ENCODE measurements around the gene TBC1D1.

TBC1D1 gene

DNA sequence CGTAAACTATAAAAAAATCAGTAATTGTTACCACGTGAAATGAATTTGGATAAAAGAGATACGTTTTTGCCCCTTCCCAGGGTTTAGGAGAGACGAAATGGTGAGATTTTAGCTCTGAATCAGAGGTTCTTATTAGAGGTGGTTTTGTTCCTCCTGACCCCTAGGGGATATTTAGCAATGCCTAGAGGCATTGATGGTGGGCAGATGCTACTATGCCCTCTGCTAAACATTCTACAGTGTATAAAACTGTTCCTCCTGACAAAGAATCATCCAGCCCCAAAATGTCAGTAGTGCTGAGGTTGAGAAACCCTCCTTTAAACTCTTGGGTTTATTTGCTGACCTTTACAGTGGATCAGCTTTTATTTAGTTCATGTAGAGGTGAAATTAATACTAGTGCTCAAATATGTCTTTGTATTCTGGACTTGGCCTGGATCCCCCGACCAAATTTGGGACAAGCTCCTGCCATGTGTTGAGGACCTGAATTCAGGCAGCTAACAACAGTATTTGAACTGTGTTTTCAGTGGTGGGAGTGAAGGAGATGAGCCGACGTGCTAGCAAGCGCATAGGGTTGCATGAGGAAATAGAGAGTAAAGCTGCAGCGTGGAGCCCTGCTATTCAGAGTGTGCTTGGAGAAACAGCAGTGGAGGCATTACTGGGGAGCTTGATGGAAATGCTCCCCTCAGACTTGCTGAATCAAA is 195.4 kb downstream of the TBC1D1 start:
- H3K4me3 ChIP-seq (replicated peaks; ENCODE audit: low read depth, low read length): no peak overlapping the region
- TF ChIP-seq, protein P1, sequence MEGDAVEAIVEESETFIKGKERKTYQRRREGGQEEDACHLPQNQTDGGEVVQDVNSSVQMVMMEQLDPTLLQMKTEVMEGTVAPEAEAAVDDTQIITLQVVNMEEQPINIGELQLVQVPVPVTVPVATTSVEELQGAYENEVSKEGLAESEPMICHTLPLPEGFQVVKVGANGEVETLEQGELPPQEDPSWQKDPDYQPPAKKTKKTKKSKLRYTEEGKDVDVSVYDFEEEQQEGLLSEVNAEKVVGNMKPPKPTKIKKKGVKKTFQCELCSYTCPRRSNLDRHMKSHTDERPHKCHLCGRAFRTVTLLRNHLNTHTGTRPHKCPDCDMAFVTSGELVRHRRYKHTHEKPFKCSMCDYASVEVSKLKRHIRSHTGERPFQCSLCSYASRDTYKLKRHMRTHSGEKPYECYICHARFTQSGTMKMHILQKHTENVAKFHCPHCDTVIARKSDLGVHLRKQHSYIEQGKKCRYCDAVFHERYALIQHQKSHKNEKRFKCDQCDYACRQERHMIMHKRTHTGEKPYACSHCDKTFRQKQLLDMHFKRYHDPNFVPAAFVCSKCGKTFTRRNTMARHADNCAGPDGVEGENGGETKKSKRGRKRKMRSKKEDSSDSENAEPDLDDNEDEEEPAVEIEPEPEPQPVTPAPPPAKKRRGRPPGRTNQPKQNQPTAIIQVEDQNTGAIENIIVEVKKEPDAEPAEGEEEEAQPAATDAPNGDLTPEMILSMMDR (IDR thresholded peaks at IDR 0.05; ENCODE audit: low read depth, low read length, missing control alignments): no peak
- DNase-seq (ENCODE audit: extremely low read depth, low read depth): no peak

DNA sequence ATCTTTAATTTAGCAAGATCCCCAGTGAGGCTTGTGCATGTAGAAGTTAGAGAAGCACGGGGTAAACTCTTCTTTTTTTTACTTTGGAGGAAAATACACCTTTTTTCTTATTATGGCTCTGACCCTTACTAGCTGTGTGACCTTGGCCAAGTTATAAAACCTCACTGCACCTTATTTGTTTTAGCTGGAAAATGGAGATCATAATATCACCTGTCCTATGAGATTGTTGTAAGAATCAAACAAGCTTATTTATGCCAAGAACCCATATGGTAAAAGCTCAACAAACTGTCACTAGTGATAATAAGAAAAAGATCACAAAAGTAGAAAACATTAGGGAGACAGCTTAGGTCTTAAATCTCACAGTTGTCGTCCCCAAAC is 196.0 kb downstream of the TBC1D1 start:
- TF ChIP-seq, protein P1 (IDR thresholded peaks at IDR 0.05; ENCODE audit: low read depth, low read length, missing control alignments): no peak
- no peak overlapping the region for H3K4me3 ChIP-seq (replicated peaks; ENCODE audit: low read depth, low read length)
- DNase-seq (ENCODE audit: extremely low read depth, low read depth): no peak

DNA sequence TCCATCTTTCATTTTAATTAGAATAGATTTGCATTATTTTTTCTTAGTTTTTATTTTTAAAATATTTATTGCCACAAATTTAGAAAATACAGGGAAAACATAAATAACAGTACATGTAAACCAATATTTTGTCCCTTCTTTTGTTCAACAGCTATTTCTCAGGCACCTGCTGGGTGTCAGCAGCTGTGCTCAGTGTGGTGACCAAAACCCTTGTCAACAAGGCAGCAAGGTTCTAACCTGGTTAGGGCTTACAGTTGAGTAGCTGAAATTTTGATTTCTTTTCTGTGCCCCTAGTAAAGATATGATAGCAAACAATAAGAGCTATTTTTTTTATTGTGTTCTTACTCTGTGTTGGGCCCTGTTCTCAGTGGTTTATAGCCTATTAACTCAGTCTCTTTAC is 197.4 kb downstream of the TBC1D1 start:
- no peak for DNase-seq (ENCODE audit: extremely low read depth, low read depth)
- no peak overlapping the region for H3K4me3 ChIP-seq (replicated peaks; ENCODE audit: low read depth, low read length)
- TF ChIP-seq, protein P1 (IDR thresholded peaks at IDR 0.05; ENCODE audit: low read depth, low read length, missing control alignments): no peak

DNA sequence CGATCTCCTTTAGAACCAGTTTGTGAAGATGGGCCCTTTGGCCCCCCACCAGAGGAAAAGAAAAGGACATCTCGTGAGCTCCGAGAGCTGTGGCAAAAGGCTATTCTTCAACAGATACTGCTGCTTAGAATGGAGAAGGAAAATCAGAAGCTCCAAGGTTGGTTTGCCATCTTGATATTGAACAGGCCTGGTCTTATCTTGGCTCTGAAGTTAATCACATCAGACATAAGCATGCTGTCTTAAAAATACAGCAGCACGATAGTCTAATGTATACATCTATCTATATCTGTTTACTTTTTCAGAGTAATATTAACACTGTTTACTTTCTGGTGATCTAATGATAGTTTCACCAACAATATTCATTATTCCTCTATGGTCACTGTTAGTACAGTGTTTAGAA is 199.1 kb downstream of the TBC1D1 start:
- no peak overlapping the region for H3K4me3 ChIP-seq (replicated peaks; ENCODE audit: low read depth, low read length)
- DNase-seq (ENCODE audit: extremely low read depth, low read depth): no peak
- TF ChIP-seq, protein P1 (IDR thresholded peaks at IDR 0.05; ENCODE audit: low read depth, low read length, missing control alignments): no peak

DNA sequence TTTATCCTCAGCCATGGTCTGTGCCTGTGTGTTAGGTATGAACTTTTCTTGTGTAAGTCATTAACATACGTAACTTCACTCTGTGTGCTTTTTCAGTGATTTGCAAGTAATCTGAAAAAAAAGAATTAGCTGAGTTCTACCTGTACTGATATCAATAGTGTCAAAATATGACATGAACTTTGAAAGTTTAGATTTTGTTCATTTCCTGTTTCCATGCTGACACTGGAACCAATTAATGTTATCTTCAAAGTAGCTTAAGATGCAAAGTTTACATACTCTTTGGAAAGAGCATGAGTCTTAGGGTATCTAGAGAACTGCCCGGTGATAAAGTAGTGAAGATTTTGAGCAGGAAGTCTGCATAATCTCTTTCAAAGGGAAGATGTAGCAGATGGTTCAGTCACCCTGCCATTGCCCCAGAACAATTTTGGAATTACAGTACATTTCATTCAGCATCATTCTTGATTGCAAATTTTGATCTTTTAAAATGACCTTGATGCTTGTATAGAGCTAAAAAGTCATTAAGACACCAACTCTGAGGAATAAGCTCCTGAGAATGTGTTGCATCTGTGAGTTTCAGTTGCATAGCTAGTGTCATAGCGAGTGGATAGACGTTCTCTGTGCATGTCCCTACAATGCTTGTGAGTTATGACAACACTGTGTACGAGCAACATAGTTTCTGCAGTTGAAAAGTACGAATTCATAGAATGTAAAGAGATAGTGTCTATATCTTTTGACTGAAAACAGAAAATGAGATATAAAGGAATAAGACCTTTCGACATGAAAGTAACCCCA is 199.8 kb downstream of the TBC1D1 start:
- DNase-seq (ENCODE audit: extremely low read depth, low read depth): no peak
- no peak overlapping the region for H3K4me3 ChIP-seq (replicated peaks; ENCODE audit: low read depth, low read length)
- TF ChIP-seq, protein P1 (IDR thresholded peaks at IDR 0.05; ENCODE audit: low read depth, low read length, missing control alignments): no peak

DNA sequence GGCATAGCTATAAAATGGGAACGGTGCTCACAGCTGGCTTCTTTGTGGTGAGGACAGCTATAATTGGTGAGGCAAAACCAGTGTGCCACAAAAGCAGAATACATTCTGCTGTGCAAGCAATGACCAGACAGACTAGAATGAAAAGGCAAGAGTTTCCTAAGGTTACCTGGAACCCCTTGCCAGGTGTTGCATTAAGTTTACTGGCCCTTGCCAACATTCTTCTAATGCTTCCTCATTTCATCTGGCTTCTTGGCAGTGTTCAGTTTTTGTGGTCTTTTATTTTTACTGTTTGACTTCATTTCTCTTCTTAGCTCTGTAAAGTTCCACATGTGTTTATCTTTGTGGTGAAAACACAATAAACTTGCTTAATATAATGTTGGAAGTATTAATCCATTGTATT is 200.8 kb downstream of the TBC1D1 start:
- TF ChIP-seq, protein P1 (IDR thresholded peaks at IDR 0.05; ENCODE audit: low read depth, low read length, missing control alignments): no peak

More for the DNA sequence above, 200.8 kb downstream of the TBC1D1 start:
- DNase-seq (ENCODE audit: extremely low read depth, low read depth): no peak
- H3K4me3 ChIP-seq (replicated peaks; ENCODE audit: low read depth, low read length): no peak overlapping the region
